Limb (tissue), 2 donors: ENCODE measurements around the gene C14orf93.
A peak's percentile ranks its signal among the peaks of the same experiment; 100 is the strongest.

Experiments
- DNase-seq, 2 donors: peaks; one replicate each; pipeline ENCODE4 v3.0.0-alpha.2; 2016; ENCODE audit errors: extremely low spot score in 2 of 2

C14orf93 gene

DNA sequence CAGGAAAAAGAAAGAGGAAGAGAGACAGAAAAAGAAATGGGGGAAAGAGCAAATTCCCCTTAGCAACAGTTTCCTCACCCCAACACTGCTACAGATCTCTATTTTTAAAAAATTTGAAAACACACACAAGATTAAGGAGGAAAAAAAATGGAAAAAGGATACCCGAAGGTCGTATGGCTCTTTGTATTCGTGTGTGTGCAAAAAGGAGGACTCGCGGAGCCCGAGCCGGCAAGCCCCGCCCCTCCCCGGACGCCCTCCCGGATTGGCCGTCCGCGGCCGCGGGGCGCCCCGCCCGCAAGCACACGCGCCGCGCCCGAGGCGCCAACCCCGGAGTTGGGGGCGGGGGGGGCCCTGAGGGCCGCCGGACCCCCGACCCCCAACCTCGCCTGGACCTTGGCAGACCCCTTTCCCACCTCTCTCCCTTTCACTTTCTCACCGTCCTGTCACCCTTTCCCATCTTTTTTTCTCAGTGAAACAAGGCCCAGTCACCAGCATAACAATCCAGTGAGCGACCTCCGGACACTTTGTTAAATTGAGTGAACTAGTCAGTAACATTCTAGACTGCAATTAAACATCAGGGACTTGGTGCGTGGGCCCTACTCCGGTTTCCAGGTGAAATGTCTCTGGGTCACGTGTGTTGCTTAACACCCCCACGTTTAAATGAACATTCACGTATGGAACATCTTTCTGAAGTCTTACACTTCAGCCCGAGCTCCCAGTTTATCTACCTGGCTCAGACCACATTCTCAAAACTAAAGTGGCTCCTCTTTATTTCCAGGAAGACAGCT lies at the start of gene C14orf93:
Gene C14orf93 (minus strand): TSS at position 205 of the 788 bp plus-strand sequence. CDS start 11,120 bp downstream, outside the sequence.
- DNase-seq = peak; percentile 71 to 87

GRCh38 chr14:23058654-23059504 lies 48.9 kb upstream of the C14orf93 start:
- no peak for DNase-seq

- peak; percentile 91 to 96 for DNase-seq
These were observed 48.1 kb upstream of the C14orf93 start for GRCh38 chr14:23057757-23058653.

- DNase-seq = peak; percentile 74 to 86
These were observed 47.2 kb upstream of the C14orf93 start, which contains the start of gene CDH24 for GRCh38 chr14:23056956-23057756. CDH24 (minus strand) TSS chr14:23057520; CDS start chr14:23055733, 1,787 bp downstream.

DNA sequence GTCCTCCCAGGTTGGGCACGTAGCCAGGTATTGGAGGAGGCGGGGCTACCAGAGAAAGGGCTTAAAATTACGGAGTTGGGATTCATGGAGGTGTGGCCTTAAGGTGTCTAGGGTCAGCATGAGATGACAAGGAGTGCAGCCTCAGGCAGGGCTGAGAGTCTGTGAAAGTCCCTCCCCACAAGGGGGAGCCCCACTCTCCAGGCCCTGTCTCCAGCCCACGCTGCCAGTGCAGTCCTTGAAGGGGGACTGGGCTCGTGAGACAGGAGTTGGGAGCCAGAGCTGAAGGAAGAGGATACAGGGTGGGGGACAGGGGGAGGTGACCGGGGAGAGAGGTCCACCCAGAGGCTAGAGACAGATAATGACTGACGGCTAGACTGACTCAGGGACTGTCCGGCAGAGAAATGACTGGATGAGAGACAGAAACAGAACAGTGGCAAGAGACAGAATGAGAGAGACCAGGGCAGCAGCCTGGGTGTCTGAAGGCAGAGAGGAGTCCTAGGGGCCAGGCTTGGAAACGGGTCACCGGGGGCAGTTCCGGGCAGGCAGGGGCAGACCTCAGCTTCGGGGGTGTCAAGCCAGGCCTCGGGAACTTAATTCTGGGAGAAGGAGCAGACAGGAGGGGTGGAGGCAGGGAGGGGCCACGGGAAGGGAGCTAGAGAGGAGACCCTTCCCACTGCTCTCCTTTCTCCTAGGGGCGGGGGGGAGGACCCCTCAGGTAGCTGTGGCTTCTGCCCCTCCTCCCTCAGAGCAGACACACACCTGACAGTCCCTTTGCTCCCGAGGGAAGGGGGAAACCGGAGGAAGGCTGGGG lies 46.4 kb upstream of the C14orf93 start:
- DNase-seq = peak in 1 of 2 donors; percentile 68

GRCh38 chr14:23055621-23056144 lies 45.7 kb upstream of the C14orf93 start:
- no peak for DNase-seq

DNA sequence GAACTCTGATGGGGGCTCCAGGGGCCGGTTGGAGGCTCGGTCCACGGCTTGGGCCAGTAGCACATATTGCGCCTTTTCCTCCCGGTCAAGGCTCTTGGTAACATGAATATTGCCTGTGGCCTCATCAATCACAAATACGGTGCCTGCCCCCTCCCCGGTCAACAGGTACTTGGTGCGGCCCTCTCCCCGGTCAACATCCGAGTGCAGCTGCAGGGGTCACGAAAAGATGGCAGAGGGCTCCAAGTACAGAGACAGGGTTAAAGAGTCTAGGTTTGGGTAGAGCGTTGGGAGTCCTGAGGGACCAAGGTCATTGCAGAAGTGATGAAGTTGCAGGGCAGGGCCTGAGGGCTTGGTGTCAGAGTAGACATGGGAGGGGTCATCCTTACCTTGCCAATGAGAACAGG lies 45.2 kb upstream of the C14orf93 start:
- no peak for DNase-seq

GRCh38 chr14:23054000-23054811 lies 44.3 kb upstream of the C14orf93 start:
- DNase-seq = no peak

- DNase-seq = no peak
These were observed 43.5 kb upstream of the C14orf93 start for GRCh38 chr14:23053426-23053825.

DNA sequence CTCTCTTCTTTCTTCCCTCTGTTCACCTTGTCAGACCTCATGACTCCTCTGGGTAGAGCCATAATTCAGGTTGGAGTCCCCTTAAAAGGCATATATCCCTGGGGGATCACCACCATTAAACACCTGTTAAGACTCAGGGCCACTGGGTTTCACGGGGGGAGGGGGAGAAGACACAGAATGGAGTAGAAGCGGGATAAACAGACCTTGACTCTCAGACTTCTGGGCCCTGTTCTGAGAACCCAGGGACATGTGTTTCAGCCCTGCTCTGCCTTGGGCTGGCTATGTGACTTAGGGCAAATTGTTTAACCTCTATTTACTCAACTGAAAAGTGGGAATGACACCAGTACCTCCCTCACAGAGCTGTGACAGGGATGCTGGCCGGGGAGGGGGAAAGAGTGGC lies 42.7 kb upstream of the C14orf93 start:
- DNase-seq = no peak

DNA sequence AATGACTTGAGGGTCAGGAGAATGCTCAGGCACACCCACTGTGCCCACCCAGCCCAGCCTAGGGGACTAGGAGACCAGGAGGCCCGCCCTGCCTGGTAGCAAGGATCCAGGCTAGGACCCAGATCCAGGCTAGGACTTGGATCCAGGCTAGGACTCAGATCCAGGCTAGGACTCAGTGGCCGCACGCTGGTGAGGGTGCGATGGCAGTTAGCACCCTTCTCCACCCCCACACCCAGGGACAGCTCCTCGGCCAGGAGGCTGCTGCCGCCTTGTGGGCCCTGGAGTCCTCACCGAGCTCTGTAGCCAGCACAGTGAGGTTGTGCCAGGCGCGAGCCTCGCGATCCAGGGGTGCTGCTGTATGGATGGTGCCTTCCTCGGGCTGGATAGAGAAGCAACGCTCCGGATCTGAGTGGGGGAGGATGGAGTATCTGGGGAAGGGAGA lies 42.3 kb upstream of the C14orf93 start:
- DNase-seq = no peak

GRCh38 chr14:23051141-23052057 lies 41.5 kb upstream of the C14orf93 start:
- DNase-seq = no peak

DNA sequence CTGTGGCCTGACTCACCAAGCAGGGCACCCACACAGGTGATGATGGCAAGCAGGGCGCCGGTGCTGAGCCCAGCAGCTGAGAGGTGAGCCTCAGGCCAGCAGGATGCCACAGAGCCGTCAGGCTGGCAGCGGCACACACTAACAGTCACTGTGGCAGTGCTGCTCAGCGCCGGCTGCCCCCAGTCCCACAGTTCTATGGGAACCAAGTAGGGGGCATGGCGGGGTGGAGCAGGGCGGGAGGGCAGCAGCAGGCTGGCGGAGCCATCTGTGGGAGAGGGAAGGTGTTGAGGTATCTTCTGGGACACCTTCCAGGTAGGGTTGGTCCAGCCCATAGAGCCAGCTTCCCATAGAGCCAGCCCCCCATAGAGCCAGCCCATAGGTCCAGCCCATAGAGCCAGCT lies 39.1 kb upstream of the C14orf93 start:
- DNase-seq = no peak

GRCh38 chr14:23047751-23048693 lies 38.1 kb upstream of the C14orf93 start:
- no peak for DNase-seq

DNA sequence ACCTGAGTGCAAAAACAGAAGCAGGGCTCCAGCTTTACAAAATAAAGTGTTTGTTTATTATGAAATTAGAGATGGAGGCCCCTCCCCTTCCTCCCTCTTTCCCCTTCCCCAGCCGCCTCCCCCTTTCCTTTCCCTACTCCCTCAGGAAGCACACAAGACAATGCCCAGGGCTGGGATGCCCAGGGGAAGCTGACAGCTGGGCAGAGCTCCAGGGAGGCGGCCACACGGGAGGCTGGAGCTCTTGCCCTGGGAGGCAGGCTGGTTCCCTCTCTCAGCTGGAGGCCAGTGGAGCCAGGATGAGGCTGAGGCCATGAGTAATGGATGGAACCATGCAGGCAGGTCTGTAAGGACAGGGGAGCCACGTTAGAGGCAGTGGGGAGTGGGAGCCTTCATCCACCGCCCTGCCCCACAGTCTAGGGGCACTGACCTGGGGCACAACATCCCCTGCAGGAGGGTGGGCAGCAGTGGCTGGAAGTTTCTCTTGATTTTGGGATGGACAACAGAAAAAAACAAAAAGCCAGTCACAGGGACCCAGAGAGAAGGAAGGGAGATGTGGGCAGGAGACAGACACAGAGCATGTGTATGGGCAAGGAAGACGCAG lies 37.2 kb upstream of the C14orf93 start:
- DNase-seq = no peak
